Amniotic stem cell (primary cell): ENCODE results near the gene CPO.

Experiments used
- DNase-seq: peaks from one replicate; lab custom pipeline; 2025; lab: John Stamatoyannopoulos, UW

CPO gene

GRCh38 chr2:206974551-206974950 lies 35.2 kb downstream of the CPO start:
- no peak for DNase-seq

DNA sequence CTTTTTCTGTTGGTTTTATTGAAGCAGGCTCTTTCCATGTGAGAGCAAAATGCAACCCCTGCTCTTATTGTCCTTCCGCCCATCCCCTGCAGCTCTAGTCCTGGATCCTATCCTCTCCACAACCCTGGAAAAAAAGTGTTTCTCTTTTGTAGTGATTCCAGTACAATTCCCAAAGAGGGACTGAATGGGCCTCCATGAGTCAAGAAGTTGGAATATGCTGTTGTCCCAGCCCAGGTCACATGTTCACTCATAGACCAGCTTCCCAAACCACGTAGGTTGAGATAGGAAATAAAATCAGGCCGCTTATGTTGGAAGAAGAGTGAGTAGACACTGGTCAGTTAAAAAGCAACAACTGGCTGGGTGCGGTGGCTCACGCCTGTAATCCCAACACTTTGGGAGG lies 39.4 kb downstream of the CPO start:
- no peak for DNase-seq

DNA sequence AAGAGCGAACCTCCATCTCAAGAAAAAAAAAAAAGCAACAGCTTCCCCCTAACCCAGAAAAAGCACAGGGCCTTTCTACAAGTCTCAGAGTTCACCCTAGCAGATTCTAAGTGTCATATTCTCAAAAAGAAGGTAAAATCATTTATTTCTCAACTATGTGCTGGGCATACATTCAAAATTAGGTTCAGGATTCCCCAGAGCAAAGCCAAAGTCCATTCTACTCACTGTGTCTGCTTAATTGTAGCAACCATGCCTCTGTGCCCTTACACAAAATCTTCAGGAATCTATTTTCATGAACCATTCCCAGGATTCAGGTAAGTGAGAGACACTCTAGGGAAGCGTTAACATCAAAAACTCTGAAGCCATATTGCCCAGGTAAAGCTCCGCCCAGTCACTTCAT lies 40.0 kb downstream of the CPO start:
- no peak for DNase-seq

- no peak for DNase-seq
Observed at GRCh38 chr2:206979922-206980321, 40.6 kb downstream of the CPO start.

DNA sequence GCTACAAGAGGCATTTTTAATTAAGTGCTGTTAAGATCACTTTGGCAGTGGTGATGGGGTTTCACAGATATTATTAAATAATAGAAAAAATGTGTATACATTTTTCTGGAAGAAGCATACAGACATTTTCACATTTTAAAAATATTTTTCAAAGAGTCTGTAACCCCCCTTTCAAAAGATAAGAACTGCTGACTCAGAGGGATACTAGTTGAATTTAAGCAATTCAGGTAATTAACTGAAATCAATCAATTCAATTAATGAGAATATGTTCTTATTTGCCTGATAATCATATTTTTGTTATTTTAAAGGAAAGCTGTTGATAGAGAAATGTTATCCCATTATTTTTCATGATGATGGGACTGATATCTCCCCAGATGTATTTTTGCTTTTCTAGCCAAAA lies 41.1 kb downstream of the CPO start:
- DNase-seq, result no peak

- DNase-seq, result no peak
Observed at GRCh38 chr2:206981086-206981674, 41.9 kb downstream of the CPO start.

DNA sequence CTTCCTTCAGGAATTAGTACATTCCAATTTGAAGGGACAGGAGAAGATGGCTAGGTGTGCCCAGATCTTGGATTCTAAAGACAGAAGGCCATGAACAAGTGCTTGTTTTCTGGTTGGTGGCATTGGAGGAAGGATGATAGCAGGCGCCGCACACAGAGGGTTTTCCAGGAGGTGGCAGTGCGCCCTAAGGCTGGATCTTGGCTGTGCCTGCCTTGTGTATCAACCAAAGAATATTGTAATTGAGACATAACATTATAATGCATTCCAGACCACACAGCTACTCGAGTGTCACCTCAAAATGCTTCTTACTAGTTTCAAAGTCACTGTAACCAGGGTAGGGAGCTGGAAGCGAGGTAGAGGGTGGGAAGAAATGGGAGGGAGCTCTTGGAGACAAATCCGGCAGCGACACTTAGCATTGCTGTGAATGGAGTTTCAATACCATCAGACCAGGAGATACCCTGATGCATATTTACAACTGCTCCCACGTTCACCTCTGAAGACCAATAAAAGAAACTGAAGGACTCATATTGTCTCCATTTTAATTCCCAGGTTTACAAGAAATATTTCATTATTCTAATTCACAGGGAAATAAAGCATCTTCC lies 42.5 kb downstream of the CPO start:
- DNase-seq, result peak; percentile 61

DNA sequence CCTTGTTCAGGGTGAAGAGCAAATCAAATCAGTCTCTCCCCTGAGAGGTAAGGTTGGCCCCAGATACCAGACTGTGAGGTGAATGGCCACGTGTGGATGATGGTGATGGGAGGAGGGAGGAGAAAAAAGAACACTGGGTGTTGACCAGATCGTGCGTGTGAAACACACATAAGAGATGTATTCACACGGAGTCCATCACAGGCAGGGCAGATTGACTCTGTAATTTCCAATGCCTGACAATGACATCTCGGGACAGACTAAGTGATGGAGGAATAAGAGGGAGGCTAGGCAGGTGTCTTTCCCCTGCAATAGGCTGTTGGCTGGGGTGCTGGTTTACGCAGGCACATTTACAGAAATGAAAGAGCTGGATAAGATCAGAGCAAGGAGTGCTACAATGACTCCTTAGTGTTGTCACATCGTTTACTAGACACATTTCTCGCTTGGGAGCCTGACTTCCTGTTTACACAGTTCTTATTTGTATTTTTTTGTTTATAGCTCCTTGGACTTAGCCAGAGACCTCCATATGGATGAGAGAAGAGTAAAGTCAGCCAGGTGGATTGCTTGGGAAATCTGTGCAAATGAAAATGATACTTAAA lies 43.1 kb downstream of the CPO start:
- no peak for DNase-seq

- no peak for DNase-seq
Observed at GRCh38 chr2:206983161-206983859, 44.0 kb downstream of the CPO start.

DNA sequence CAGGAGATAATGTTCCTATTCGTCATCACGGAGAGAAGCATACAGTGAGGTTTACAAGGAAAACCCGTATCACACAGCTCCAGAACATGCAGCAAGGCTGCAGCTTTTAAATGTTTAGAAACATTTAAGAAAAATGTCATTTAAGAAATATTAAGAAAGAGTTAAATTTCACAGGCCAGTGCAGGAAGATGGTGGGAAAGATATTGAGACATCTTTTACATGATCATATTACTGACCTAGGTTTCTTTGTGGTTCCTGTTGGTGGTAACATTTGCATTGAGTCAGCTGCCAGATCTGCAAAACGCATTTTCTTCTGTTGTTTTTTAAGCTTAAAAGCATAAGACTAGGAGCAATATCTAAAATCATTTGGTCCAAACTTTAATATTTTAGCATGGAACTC lies 44.9 kb downstream of the CPO start:
- DNase-seq, result no peak

DNA sequence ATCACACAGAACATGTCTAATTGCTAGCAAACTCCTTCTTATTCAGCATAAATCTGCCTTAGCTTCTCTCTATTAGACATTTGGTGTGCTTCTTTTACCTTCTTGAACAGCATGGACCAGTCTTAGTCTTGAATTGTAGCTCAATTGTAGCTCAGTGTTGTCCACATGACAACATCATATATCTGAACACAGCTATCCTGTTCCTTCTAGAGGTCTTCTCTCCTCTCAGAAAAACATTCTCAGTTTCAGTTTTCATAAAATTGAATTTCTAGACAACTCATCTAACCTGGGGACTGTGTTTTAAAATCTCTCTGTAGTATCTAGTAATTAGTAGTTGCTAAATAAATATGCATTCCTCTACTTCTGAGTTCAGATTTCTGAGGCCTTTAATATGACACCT lies 47.6 kb downstream of the CPO start:
- DNase-seq, result no peak

DNA sequence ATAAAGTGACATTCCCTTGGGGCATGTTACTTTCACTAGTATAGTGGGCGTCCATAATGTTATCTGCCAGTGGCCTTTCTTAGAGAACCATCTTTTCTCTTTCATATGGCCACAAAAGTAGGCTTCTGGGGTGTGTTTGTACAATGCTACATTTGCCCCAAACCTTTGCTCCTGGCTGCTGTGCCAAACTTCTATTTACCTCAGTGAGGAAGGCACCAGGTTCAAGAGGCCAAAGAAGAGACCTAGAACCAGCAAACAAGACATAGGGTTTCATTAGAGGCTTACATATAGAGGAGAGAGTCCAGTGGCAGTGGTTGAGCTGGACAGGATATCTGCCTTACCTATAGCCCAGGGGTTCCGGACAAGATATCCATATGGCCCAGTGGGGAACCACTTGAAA lies 48.5 kb downstream of the CPO start:
- DNase-seq, result no peak

GRCh38 chr2:206988884-206989283 lies 49.6 kb downstream of the CPO start:
- DNase-seq, result no peak

GRCh38 chr2:206989311-206989710 lies 50.0 kb downstream of the CPO start:
- no peak for DNase-seq

- no peak for DNase-seq
Observed at GRCh38 chr2:206990360-206990759, 51.0 kb downstream of the CPO start.

- no peak for DNase-seq
Observed at GRCh38 chr2:206991070-206991469, 51.8 kb downstream of the CPO start.

DNA sequence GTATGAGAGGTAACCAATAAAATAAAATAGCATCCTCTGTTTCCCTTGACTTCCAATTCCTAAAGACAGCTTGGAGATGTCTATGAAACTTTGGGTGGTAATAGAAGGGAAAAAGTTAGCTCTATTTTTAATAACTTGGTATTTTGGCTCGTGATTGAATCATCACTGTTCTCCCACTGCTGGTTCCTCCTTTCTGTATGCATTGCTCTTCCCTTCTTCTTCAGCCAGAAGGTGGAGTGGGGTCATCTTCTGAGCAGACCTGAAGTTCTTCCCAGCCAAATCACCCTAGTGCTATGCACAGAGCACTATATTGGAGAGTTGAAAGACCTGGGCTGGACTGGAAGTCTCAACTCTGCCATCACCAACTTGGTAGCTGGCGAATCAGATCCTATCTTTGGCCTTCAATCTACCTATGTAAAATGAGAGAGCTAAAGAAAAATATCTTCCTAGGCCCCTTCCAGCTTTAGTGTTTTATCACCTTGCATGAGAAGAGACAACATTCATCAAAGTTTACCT lies 54.1 kb downstream of the CPO start:
- no peak for DNase-seq

- DNase-seq, result no peak
Observed at GRCh38 chr2:206993964-206994363, 54.6 kb downstream of the CPO start.

DNA sequence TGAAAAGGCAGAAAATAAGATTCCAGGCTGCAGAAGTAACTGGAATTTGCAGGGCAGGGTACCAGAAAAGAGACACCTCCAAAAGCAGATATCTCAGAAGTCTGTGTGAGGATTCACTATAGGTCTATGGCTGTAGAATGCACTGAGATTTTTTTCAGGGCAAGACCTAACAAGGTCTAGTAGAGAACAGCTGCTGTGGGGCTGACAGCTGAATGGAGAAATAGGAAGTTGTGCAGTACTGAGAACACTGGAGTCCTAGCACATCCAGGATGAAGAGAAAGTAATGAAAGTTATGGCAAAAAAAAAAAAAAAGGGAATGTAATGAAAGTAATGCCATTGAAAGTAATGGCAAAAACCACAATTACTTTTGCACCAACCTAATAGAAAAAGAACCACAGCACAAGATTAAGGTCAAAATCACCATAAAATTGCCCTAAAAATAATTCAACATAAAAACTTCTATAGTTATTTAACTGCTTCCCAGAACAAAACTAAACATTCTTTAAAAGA lies 57.3 kb downstream of the CPO start:
- no peak for DNase-seq

- no peak for DNase-seq
Observed at GRCh38 chr2:207008105-207008990, 69.0 kb downstream of the CPO start.

DNA sequence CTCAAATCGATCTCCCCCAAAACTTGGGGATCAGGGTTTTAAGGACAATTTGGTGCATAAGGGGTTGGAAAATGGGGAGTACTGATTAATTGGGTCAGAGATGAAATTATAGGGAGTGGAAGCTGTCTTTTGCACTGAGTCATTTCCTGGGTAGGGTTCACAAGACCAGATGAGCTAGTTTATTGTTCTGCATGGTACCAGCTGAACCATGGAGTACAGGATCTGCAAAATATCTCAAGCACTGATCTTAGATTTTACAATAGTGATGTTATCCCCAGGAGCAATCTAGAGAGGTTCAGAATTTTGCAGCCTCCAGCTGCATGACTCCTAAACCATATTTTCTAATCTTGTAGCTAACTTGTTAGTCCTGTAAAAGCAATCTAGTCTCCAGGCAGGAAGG lies 73.1 kb downstream of the CPO start:
- DNase-seq, result no peak

GRCh38 chr2:207014424-207014823 lies 75.1 kb downstream of the CPO start:
- no peak for DNase-seq
